Activated T-cell treated with anti-CD3 and anti-CD28 coated beads for 48 hours (primary cell): ENCODE results near the gene SLC36A3.
"Not testable (repeated sequence)": the region's sequence is repeated elsewhere in the genome, so short reads cannot be mapped to it uniquely, and the experiment has no call there.

Source experiments
- DNase-seq: peaks from one replicate; pipeline ENCODE4 v3.0.0-alpha.2; 2020; ENCODE audit warnings: low read depth

SLC36A3 gene

DNA sequence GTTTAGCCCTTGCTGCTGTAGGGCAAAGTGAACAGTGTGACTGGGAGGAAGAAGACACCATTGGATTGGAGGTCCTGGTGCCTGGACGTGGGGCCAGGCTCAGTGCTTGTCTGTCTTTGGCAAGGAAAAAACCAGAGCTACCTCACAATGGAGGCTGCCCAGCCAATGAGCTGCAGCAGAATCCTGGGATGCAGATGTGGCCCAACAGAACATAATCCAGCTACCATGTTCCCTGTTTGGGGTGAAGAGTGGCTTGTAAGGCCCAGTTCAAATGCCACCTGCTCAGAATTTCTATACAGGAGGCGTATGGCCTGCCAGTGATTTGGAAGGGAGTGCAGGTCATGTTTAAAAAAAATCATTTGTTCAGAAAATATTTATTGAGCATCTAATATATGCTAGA, at the start of gene SLC36A3:
Gene SLC36A3 (minus strand): TSS at position 101 of the 400 bp plus-strand sequence. CDS start 412 bp downstream, outside the sequence.
- DNase-seq, result no peak

- no peak for DNase-seq
These were observed 48.1 kb upstream of the SLC36A3 start for GRCh38 chr5:151351671-151352070.

DNA sequence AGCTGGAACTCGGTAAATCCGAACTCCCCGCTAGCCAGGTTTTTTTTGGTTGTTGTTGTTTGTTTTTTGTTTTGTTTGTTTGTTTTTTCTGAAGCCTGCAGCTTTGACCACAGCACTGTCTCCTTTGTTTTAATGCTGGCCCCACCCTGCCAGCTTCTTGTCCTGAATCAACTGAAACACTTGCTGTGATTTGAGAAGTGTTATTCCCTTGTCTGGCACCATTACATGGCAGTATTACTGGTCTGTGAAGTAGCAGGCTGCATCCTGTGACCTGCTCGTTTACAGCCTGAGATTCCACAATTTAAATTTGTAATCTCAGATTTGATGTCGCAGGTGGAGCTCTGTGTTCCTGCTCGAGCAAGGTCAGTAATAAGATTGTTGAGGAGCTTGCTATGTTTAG, 45.2 kb upstream of the SLC36A3 start:
- no peak for DNase-seq

DNA sequence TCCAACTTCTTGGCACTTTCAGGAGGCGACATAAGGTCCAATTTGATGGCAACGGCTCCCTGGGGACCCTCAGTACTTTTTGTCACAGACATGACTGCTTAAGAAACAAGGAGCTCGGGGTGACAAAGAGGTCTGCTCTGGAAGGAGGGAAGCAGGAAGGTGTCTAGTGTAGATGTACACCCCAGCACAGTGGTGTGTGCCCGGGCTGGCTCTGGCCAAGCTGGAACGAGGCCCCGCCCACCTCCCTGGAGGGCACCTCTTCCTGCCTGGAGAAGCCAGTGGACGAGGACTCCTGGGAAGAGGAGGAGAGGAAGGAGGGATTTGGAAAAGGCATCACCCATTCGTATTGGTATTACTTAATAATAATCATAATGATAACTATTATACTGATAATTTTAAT, 43.8 kb upstream of the SLC36A3 start, which contains the start of gene SLC36A2:
Gene SLC36A2 (minus strand): TSS at position 191 of the 400 bp plus-strand sequence. CDS start 99 bp downstream, at position 92.
- DNase-seq, result no peak

DNA sequence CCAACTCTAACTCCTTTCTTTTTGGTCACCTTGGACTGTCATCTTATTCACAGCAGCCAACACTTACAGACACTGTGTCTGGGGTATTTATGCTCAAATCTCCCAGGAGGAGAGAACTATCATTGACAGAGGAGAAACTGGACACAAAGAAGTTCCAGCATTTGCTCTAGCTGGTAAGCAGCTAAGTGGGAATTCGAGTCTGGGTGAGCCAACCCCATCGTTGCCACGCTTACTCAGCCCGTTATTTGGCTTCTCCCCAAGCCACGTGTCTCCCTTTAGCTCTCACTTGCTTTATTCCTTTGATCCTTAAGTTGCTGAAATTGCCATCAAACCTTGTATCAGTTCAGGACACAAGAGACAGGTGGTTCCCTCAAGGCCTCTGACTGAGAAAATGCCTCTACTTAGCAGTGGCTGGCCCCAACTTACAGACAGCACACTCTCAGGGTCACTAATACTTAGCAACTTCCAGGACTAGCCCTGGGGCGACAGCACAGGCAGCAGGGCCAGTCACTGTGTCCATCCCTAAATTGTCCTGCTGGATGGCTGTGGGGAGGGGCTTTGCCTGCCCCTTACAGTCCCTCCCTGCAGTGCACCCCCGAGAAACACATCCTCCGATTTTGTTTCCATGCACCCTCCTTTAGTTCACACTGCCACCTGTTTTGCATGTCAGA, 42.4 kb upstream of the SLC36A3 start:
- DNase-seq, result no peak

DNA sequence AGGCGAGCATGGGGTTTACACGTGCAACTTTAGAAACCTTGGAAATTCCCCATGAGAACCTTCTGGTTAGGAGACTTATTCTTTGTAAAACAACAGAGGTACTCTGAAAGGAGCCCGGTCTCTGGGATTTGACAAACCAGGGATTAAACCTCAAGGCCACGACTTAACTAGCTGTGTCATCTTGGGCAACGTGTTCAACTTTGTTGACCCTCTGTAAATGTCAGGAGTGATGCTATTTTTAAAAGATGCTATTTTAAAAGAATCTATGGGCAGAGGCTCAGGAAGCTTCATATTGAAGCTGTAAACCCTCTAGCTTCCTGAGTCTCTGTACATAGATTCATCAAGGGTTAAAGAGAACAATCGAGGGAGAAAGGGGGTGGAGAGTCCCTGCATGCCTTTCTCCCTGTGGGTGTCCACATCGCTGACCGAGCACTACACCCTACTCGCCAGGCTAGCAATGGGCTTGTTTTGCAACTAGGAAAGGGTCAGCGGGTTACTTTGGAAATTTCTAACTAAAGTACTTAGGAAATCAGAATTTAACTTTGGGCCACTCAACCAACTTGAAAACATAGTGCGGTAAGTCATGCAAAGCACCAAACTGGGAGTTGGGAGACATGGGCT, 41.7 kb upstream of the SLC36A3 start:
- no peak for DNase-seq

- no peak for DNase-seq
These were observed 40.5 kb upstream of the SLC36A3 start for GRCh38 chr5:151344088-151344487.

- no peak for DNase-seq
These were observed 36.4 kb upstream of the SLC36A3 start for GRCh38 chr5:151340004-151340403.

GRCh38 chr5:151338734-151339133, 35.2 kb upstream of the SLC36A3 start:
- no peak for DNase-seq

- DNase-seq, result no peak
These were observed 29.3 kb upstream of the SLC36A3 start for GRCh38 chr5:151332857-151333256.

GRCh38 chr5:151328734-151329133, 25.2 kb upstream of the SLC36A3 start:
- DNase-seq, result no peak

- no peak for DNase-seq
These were observed 24.0 kb upstream of the SLC36A3 start for GRCh38 chr5:151327585-151327984.

- DNase-seq, result no peak
These were observed 22.7 kb upstream of the SLC36A3 start for GRCh38 chr5:151326266-151326665.

GRCh38 chr5:151320481-151320880, 16.9 kb upstream of the SLC36A3 start:
- no peak for DNase-seq

- no peak for DNase-seq
These were observed 15.5 kb upstream of the SLC36A3 start for GRCh38 chr5:151318850-151319732.

- no peak for DNase-seq
These were observed 14.3 kb upstream of the SLC36A3 start for GRCh38 chr5:151317871-151318270.

DNA sequence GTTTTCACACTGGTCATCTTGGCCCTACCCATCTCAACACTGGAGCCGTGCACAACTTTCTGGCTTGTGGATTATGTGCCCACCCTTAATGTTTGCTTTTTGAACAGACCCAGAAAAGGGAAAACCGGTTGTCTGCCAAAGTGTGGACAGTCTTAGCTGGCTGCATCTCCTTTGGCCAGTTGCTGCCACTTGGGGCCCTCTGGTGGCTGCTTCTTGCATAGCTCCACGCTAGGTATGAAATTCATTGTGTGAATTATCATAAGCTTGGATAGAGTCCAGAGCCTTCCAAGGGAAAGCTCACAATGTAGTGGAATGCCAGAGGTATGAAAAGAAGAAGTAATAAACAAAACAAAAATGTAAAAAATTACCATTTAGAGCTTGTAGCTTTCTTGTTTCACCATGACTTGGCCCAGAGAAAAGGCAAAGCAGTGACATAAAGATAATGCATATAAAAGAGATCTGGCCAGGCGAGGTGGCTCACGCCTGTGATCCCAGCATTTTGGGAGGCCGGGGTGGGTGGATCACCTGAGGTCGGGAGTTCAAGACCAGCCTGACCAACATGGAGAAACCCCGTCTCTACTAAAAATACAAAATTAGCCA, 12.5 kb upstream of the SLC36A3 start:
- DNase-seq, result peak; percentile 45

- DNase-seq, result no peak
These were observed 9.8 kb upstream of the SLC36A3 start for GRCh38 chr5:151313357-151313756.

- DNase-seq, result no peak
These were observed 9.3 kb upstream of the SLC36A3 start for GRCh38 chr5:151312756-151313324.

DNA sequence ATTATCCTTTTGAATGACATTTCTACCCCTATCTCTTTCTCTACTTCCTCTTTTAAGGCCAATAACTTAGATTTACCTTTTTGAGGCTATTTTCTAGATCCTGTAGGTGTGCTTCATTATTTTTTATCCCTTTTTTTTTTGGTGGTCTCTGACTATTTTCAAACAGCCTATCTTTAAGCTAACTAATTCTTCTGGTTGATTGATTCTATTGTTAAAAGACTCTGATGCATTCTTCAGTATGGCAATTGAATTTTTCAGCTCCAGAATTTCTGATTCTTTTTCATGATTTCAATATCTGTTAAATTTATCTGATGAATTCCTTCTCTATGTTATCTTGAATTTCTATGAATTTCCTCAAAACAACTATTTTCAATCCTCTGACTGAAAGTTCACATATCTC, 7.4 kb upstream of the SLC36A3 start:
- DNase-seq, result no peak

DNA sequence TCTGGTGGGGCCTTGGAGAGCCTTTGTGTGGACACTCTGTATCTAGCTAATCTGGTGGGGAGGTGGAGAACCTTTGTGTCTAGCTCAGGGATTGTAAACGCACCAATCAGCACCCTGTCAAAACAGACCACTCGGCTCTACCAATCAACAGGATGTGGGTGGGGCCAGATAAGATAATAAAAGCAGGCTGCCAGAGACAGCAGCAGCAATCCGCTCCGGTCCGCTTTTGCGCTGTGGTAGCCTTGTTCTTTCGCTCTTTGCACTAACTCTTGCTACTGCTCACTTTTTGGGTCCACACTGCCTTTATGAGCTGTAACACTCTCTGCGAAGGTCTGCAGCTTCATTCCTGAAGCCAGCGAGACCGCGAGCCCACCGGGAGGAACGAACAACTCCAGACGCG, 6.3 kb upstream of the SLC36A3 start:
- not testable (repeated sequence) for DNase-seq

- DNase-seq, result not testable (repeated sequence)
These were observed 5.7 kb upstream of the SLC36A3 start for GRCh38 chr5:151309266-151309665.
